K562 (cell line): Measurements from ENCODE around the gene PRKAG2. TPM values are rescaled to one million over a fixed set of nuclear protein-coding genes. Genes with fewer than 3 reads are reported as not detected.
A peak's percentile ranks its signal among the peaks of the same experiment; 100 is the strongest.

Experiments
- ATAC-seq: fragments of 200-7000 bp; cut with Tn5 transposase; 3 replicates; pipeline ENCODE4 v1.9.1; 2020; ENCODE audit warnings: moderate library complexity
- BruUV-seq: library from RNA; stranded (reverse); fragments of 400-500 nt; replicated peaks from 2 replicates; lab custom pipeline; 2021; lab: Mats Ljungman, UMichigan
- CTCF ChIA-PET: fragments of 300-600 bp; formaldehyde crosslinking; extraction: SDS; loops from one replicate; lab custom pipeline; 2021; ENCODE audit warnings: low intra/inter-chr PET ratio; lab: Yijun Ruan, JAX
- POLR2A ChIA-PET: fragments of 300-600, 350-650 bp; sonication (Branson Sonifier 250); formaldehyde crosslinking; extraction: SDS; loops from one replicate; lab custom pipeline; 2021; ENCODE audit warnings: antibody characterized with exemption, inconsistent platforms; lab: Yijun Ruan, JAX
- DNase-seq, 4 experiments: peaks; one replicate each; pipeline versions ENCODE4 v3.0.0 to v3.0.0-alpha.2; 2011 to 2018; ENCODE audit warnings: low spot score in 3 of 4, mixed read lengths in 3 of 4; ENCODE audit errors: extremely low read depth in 1 of 4
- FAIRE-seq: peaks from 2 replicates; lab custom pipeline; 2011; peaks lifted over from hg19 to GRCh38; lab: Jason Lieb, UNC
- H2AFZ ChIP-seq: 2 replicates; pipeline ENCODE4 v1.6.0; 2011; ENCODE audit warnings: low read depth, low read length, control low read depth, inconsistent platforms
- H3K27ac ChIP-seq: fragments of 200-600 bp; 3 replicates; pipeline ENCODE4 v1.8.0; 2011; ENCODE audit warnings: low read depth, mild to moderate bottlenecking, control low read depth, inconsistent platforms, low read length, moderate library complexity, mixed read lengths; ENCODE audit errors: extremely low read depth
- H3K27me3 ChIP-seq, 2 experiments: fragments of 300-600 bp in 1 of 2; 2 replicates in 1 of 2; 3 replicates in 1 of 2; pipeline versions ENCODE4 v1.6.0 to v1.8.0; 2011; ENCODE audit warnings: inconsistent platforms in 2 of 2, low read length in 2 of 2, mild to moderate bottlenecking in 1 of 2, mixed read lengths in 1 of 2, moderate library complexity in 1 of 2; ENCODE audit not compliant: control insufficient read depth in 2 of 2, insufficient read depth in 2 of 2
- H3K36me3 ChIP-seq: fragments of 300-600 bp; 3 replicates; pipeline ENCODE4 v1.8.0; 2011; ENCODE audit warnings: mild to moderate bottlenecking, low read length, inconsistent platforms; ENCODE audit not compliant: control insufficient read depth, insufficient read depth
- H3K4me1 ChIP-seq, 2 experiments: fragments of 200-600 bp in 1 of 2; replicated peaks in 1 of 2; 2 replicates in 1 of 2; 3 replicates in 1 of 2; pipeline versions ENCODE4 v1.5.1 to v1.8.0; 2011; ENCODE audit warnings: inconsistent platforms in 2 of 2, low read length in 2 of 2, mild to moderate bottlenecking in 1 of 2, mixed read lengths in 1 of 2, moderate library complexity in 1 of 2; ENCODE audit not compliant: control insufficient read depth in 2 of 2, insufficient read depth in 2 of 2
- H3K4me2 ChIP-seq: 2 replicates; pipeline ENCODE4 v1.6.1; 2011; ENCODE audit warnings: low read length, control low read depth, inconsistent platforms, mixed read lengths; ENCODE audit not compliant: insufficient read depth
- H3K4me3 ChIP-seq: fragments of 200-600 bp; sonication (generic), shearing (Covaris generic); 2 replicates; pipeline ENCODE4 v1.5.1; 2016; ENCODE audit warnings: control low read depth, inconsistent platforms
- H3K79me2 ChIP-seq: fragments of 200-600 bp; 3 replicates; pipeline ENCODE4 v1.8.0; 2011; ENCODE audit warnings: low read length, inconsistent platforms; ENCODE audit not compliant: control insufficient read depth, insufficient read depth
- H3K9ac ChIP-seq, 2 experiments: 2 replicates each; pipeline versions ENCODE4 v1.6.0 to v1.6.1; 2011; ENCODE audit warnings: low read depth in 2 of 2, low read length in 2 of 2, control low read depth in 1 of 2, inconsistent platforms in 1 of 2, mild to moderate bottlenecking in 1 of 2, mixed read lengths in 1 of 2; ENCODE audit not compliant: insufficient read depth in 1 of 2
- H3K9me1 ChIP-seq: one replicate; pipeline ENCODE4 v1.6.0; 2011; ENCODE audit warnings: inconsistent platforms, mild to moderate bottlenecking, low read length, moderate library complexity; ENCODE audit not compliant: control insufficient read depth, insufficient read depth
- H3K9me3 ChIP-seq: replicated peaks from 2 replicates; pipeline ENCODE4 v1.5.1; 2011; ENCODE audit warnings: low read depth, low read length, inconsistent platforms; ENCODE audit not compliant: control insufficient read depth, insufficient read depth
- H4K20me1 ChIP-seq: replicated peaks from 2 replicates; pipeline ENCODE4 v1.6.1; 2011; ENCODE audit warnings: low read length, inconsistent platforms, mixed read lengths; ENCODE audit not compliant: control insufficient read depth, insufficient read depth
- CAMTA2 ChIP-seq: fragments of 250-450 bp; sonication (Bioruptor Pico); conservative IDR thresholded peaks from 2 replicates; pipeline ENCODE4 v1.5.1; 2022
- DACH1 ChIP-seq: fragments of 450-650 bp; IDR thresholded peaks from 2 replicates; pipeline ENCODE4 v1.6.1; 2018; ENCODE audit not compliant: partially characterized antibody
- NR2C2 ChIP-seq, 2 experiments: fragments of 200-800 bp in 1 of 2; sonication (Bioruptor generic) in 1 of 2; sonication (generic) in 1 of 2; formaldehyde crosslinking in 1 of 2; IDR thresholded peaks; 2 replicates each; pipeline versions ENCODE4 v1.6.1 to v1.8.0; 2016 to 2022; ENCODE audit warnings: mild to moderate bottlenecking in 1 of 2, missing compliant biosample characterization in 1 of 2, missing genetic modification characterization in 1 of 2, missing genetic modification reagents in 1 of 2
- NR4A1 ChIP-seq, 2 experiments: fragments of 250-450 bp in 1 of 2; fragments of 450-650 bp in 1 of 2; sonication (Bioruptor Pico) in 1 of 2; IDR thresholded peaks; 2 replicates each; pipeline versions ENCODE4 v1.4.0 to v1.6.1; 2016 to 2020; ENCODE audit warnings: mild to moderate bottlenecking in 2 of 2, missing compliant biosample characterization in 1 of 2, missing genetic modification characterization in 1 of 2, moderate library complexity in 1 of 2
- SNIP1 ChIP-seq: fragments of 450-650 bp; IDR thresholded peaks from 2 replicates; pipeline ENCODE4 v1.7.1; 2017; ENCODE audit warnings: low read depth, mild to moderate bottlenecking
- SPI1 ChIP-seq: IDR thresholded peaks from 2 replicates; pipeline ENCODE4 v1.6.1; 2011; ENCODE audit warnings: low read depth, low read length, control low read depth, borderline replicate concordance
- ZNF384 ChIP-seq: IDR thresholded peaks from 2 replicates; pipeline ENCODE4 v1.6.1; 2012; ENCODE audit warnings: low read depth, low read length, improper control_type of control experiment
- ZNF431 ChIP-seq: sonication (generic); formaldehyde crosslinking; IDR thresholded peaks from 2 replicates; pipeline ENCODE4 v1.8.0; 2022; ENCODE audit warnings: mild to moderate bottlenecking, missing genetic modification reagents
- ZNF696 ChIP-seq: fragments of 250-450 bp; sonication (Bioruptor Pico); conservative IDR thresholded peaks from 2 replicates; pipeline ENCODE4 v1.4.0; 2020; ENCODE audit warnings: mild to moderate bottlenecking, moderate library complexity
- WGBS: fragments of 100-300 bp; shearing (Covaris generic); methylation state at CpG from one replicate; pipeline ENCODE4 v1.1.6; 2016; ENCODE audit warnings: low coverage, mixed read lengths; ENCODE audit not compliant: insufficient coverage; ENCODE audit errors: missing lambda C conversion rate; 5-methylcytosine and 5-hydroxymethylcytosine counted together
- in situ Hi-C: fragments of 300-500 bp; cut with MboI; formaldehyde crosslinking; loops from 4 replicates; pipeline ENCODE4 v1.15.0; 2018; ENCODE audit warnings: inconsistent platforms, mixed read lengths
- intact Hi-C: fragments of 100-400 bp; cut with micrococcal nuclease; formaldehyde crosslinking; loops from 2 replicates; pipeline ENCODE4 v1.14.2; 2022
- polyA plus RNA-seq, 8 experiments: library from polyadenylated mRNA; depleted of rRNA in 4 of 8; stranded (reverse) in 5 of 8; unstranded in 3 of 8; fragments of >200 nt; fragmentation: Nextera tagmentation in 2 of 8; fragmentation: Illumina TruSeq in 1 of 8; extraction: Ambion mirVana in 2 of 8; extraction: Trizol in 1 of 8; gene quantifications; 2 replicates each; pipeline versions ENCODE4 v1.2.1 to v1.2.3, GENCODE V29; 2011 to 2014; ENCODE audit warnings: inconsistent platforms in 1 of 8, missing spikeins in 1 of 8
- total RNA-seq, 7 experiments: library from RNA; depleted of rRNA in 6 of 7; stranded (reverse); fragments of >200 nt in 6 of 7; fragmentation: Illumina TruSeq in 2 of 7; extraction: Trizol in 2 of 7; gene quantifications; 2 replicates each; pipeline versions ENCODE4 v1.2.1 to v1.2.3, GENCODE V29; 2011 to 2021; ENCODE audit warnings: low replicate concordance in 1 of 7

PRKAG2 gene
- total and polyA plus RNA-seq, 9 of the 15 experiments (the other 6 are each of a cell fraction or from before 2014, with no cell fraction given) = 0.99 to 5.6 (median 3.3) TPM

DNA sequence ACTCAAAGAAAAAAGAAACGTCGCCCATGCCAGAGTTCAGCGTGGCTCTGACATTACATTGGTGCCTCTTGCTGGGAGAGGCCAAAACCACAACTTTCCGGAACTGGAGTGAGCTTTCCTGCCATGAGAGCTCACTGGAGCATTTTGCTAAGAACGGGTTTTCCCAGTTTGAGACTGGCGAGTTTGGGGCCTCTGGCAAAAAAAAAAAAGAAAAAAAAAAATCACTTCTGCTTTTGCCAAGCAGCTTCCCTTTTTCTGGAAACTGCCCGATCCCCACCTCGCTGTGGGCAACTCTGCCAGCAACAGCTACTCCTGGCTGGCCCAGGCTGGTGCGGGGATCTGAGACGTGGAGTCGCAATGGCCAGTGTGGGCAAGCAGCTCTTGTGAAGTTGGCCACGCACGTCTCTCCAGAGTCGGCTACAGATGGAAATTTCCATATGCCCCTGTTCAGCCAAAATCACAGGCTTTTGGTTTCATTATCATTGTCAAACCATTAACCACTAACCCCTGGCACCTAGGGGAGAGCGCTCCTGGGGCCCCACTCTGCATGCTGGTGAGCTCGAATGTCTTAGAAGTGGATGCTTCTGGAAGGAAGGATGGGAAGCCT lies 25.7 kb downstream of the PRKAG2 start:
- peaks cover 38% of the 10 kb centered on the region for H4K20me1 ChIP-seq
- no peak for ATAC-seq
- H3K79me2 ChIP-seq = no peaks in the 10 kb centered on the region
- TF ChIP-seq DACH1 (no peak), NR4A1 (CRISPR knock-in tag; IDR thresholded peaks at IDR 0.05) (no peak), NR4A1 (tag; IDR thresholded peaks at IDR 0.05) (no peak), ZNF431 (CRISPR knock-in tag) (no peak), NR2C2 (CRISPR knock-in tag; IDR thresholded peaks at IDR 0.05) (no peak), NR2C2 (tag; IDR thresholded peaks at IDR 0.05) (no peak), SPI1 (peak; percentile 69; the same call in 1 of the 2 replicates), ZNF696 (CRISPR knock-in tag) (no peak), SNIP1 (no peak), CAMTA2 (CRISPR knock-in tag) (no peak), ZNF384 (0 out of 2 replicates have a peak, but pooled peaks have one; percentile 20)
- TF ChIP-seq, all 486 proteins: peak for 2
- no peak overlapping the region for H3K27ac ChIP-seq
- no peak overlapping the region for H3K4me2 ChIP-seq
- H3K36me3 ChIP-seq = no peaks in the 10 kb centered on the region
- H3K4me1 ChIP-seq = peaks cover 0 to 6% of the 10 kb centered on the region in 2 experiments; a peak in 1 of 5 replicates
- ChIA-PET POLR2A (interaction anchor here (0.6 to 2.0 kb wide), 2 partner anchors 8 to 558 kb away, joined by 5 to 8 read pairs; no protein-coding TSS in a partner anchor), CTCF (interaction anchor here (0.6 kb wide), 1 partner anchor 972 kb away, joined by 5 read pairs; no protein-coding TSS in a partner anchor)
- H3K9me1 ChIP-seq = no peaks in the 10 kb centered on the region
- H2AFZ ChIP-seq = no peak overlapping the region
- no peak overlapping the region for H3K4me3 ChIP-seq
- H3K9me3 ChIP-seq = no peaks in the 10 kb centered on the region
- H3K9ac ChIP-seq = no peak overlapping the region
- BruUV-seq = no TSS peak
- H3K27me3 ChIP-seq = peaks cover 78 to 98% of the 10 kb centered on the region in 2 experiments
- FAIRE-seq = no peak
- no peak for DNase-seq
- in situ Hi-C loops = no loop called here
- 3% methylated on average over 16 of the region's 16 CpGs for WGBS
- intact Hi-C loops = no loop called here
